ENCODE measurements around the gene PNPLA7. TPM values are rescaled to one million over a fixed set of nuclear protein-coding genes. Genes with fewer than 3 reads are reported as not detected.

Gene PNPLA7
- total and polyA plus RNA-seq, 2 of the 8 experiments (the other 6 are each of a cell fraction or from before 2014, with no cell fraction given), result 0.35 to 0.47 TPM

- peak overlapping the region; percentile 5 to 51 (median 28); a peak in 5 of 8 replicates for H3K4me3 ChIP-seq (ENCODE audit: extremely low read depth in 1 of 4, insufficient read depth in 2 of 4, low read depth in 3 of 4, low read length in 4 of 4)
- POLR2A ChIA-PET (ENCODE audit: partially characterized antibody), result interaction anchor here (2.0 kb wide), 1 partner anchor 9 kb away, joined by 6 read pairs; no protein-coding TSS in a partner anchor
- H4K20me1 ChIP-seq (replicated peaks in 1 of 2; ENCODE audit: control insufficient read depth in 1 of 2, insufficient read depth in 2 of 2, low read length in 2 of 2), result peaks cover 0 to 12% of the 10 kb centered on the region in 2 experiments
- H3K23me2 ChIP-seq (ENCODE audit: low read depth, low read length), result peaks cover 8% of the 10 kb centered on the region; the same call in 1 of the 2 replicates
- H2BK20ac ChIP-seq (ENCODE audit: low read length), result no peak overlapping the region
- H3K14ac ChIP-seq (ENCODE audit: insufficient read length), result no peak overlapping the region
- peaks cover 0 to 19% (median 13%) of the 10 kb centered on the region in 4 experiments; a peak in 5 of 7 replicates for H3K27me3 ChIP-seq (replicated peaks in 1 of 4; ENCODE audit: control insufficient read depth in 3 of 4, extremely low read depth in 1 of 4, insufficient read depth in 3 of 4, low read length in 3 of 4)
- WGBS, 2 experiments (ENCODE audit: extremely low coverage in 1 of 2, insufficient coverage in 1 of 2, insufficient read length in 1 of 2, insufficient replicate concordance in 2 of 2, low coverage in 1 of 2, low lambda C conversion rate in 2 of 2, missing lambda C conversion rate in 1 of 2), result 46% methylated on average over 40 of the region's 52 CpGs; no CpG with 5 or more reads in 1 of the 2 experiments
- H4K5ac ChIP-seq (ENCODE audit: insufficient read length, low read depth, low read length), result no peak overlapping the region
- H3K79me2 ChIP-seq (ENCODE audit: control insufficient read depth in 1 of 2, insufficient read depth in 2 of 2, low read length in 2 of 2), result no peaks in the 10 kb centered on the region; a peak in 1 of 4 replicates
- peak overlapping the region; percentile 46; the same call in 1 of the 2 replicates for H2BK15ac ChIP-seq (ENCODE audit: low read length)
- no peak overlapping the region for H3K27ac ChIP-seq (ENCODE audit: low read depth, low read length)
- CTCF ChIA-PET (ENCODE audit: partially characterized antibody), result interaction anchor here (1.0 to 1.4 kb wide), 2 partner anchors 8 to 17 kb away, joined by 3 to 6 read pairs; no protein-coding TSS in a partner anchor
- H3K9me3 ChIP-seq (ENCODE audit: insufficient read depth in 2 of 2, low read depth in 1 of 2, low read length in 1 of 2), result no peaks in the 10 kb centered on the region; a peak in 1 of 4 replicates
- peaks cover 3% of the 10 kb centered on the region; the same call in 1 of the 2 replicates for H3K79me1 ChIP-seq (ENCODE audit: low read depth, low read length)
- peaks cover 0 to 3% (median 2%) of the 10 kb centered on the region in 4 experiments; a peak in 4 of 8 replicates for H3K36me3 ChIP-seq (ENCODE audit: control insufficient read depth in 2 of 4, insufficient read depth in 4 of 4, low read length in 3 of 4)
- peak overlapping the region; percentile 44 to 56; a peak in 3 of 4 replicates for H3K4me2 ChIP-seq (ENCODE audit: insufficient read depth in 1 of 2, low read depth in 2 of 2, low read length in 2 of 2)
- H2AFZ ChIP-seq (ENCODE audit: low read length), result no peak overlapping the region
- no peak overlapping the region for H2BK12ac ChIP-seq (ENCODE audit: low read depth, low read length)
- no peak overlapping the region for H3K9ac ChIP-seq (replicated peaks in 1 of 4; ENCODE audit: extremely low read depth in 1 of 4, low read depth in 3 of 4, low read length in 3 of 4)
- peaks cover 0 to 18% (median 8%) of the 10 kb centered on the region in 4 experiments; a peak in 6 of 7 replicates for H3K4me1 ChIP-seq (replicated peaks in 1 of 4; ENCODE audit: control insufficient read depth in 3 of 4, insufficient read depth in 4 of 4, low read length in 3 of 4)
- no peak overlapping the region for H4K91ac ChIP-seq (replicated peaks; ENCODE audit: insufficient read length, low read length)
- FAIRE-seq (no peak), DNase-seq (ENCODE audit: low read depth in 1 of 2, low spot score in 2 of 2) (peak; percentile 66 to 89)
- H2BK5ac ChIP-seq (ENCODE audit: low read depth, low read length), result no peak overlapping the region
- H2AK5ac ChIP-seq (ENCODE audit: low read depth, low read length), result no peak overlapping the region
- H3K23ac ChIP-seq (ENCODE audit: insufficient read length), result no peak overlapping the region
- no peak overlapping the region for H2BK120ac ChIP-seq (replicated peaks; ENCODE audit: low read depth, low read length)
- no peak overlapping the region for H3K4ac ChIP-seq (replicated peaks; ENCODE audit: insufficient read length, low read depth, low read length)
- no peak overlapping the region for H3K56ac ChIP-seq (replicated peaks; ENCODE audit: insufficient read length, low read depth, low read length)
- H4K8ac ChIP-seq (ENCODE audit: extremely low read depth, insufficient read depth, low read length), result no peak overlapping the region
- H3K18ac ChIP-seq (ENCODE audit: extremely low read depth, low read length), result no peak overlapping the region
- TF ChIP-seq SP1 (IDR thresholded peaks at IDR 0.05; ENCODE audit: low read depth, low read length) (no peak), SIX5 (IDR thresholded peaks at IDR 0.05; ENCODE audit: low read depth, low read length) (no peak), SP4 (IDR thresholded peaks at IDR 0.05; ENCODE audit: low read length) (no peak), SIN3A (conservative IDR thresholded peaks at IDR 0.05 in 1 of 2, IDR thresholded peaks at IDR 0.05 in 1 of 2; ENCODE audit: low read depth in 1 of 2, low read length in 2 of 2) (peak in 1 of 2 experiments; percentile 42; a peak in 1 of 4 replicates), CTCF (IDR thresholded peaks at IDR 0.05; ENCODE audit: control extremely low read depth in 1 of 3, insufficient read depth in 1 of 3, low read depth in 1 of 3, low read length in 3 of 3) (peak in 1 of 3 experiments; percentile 12; a peak in 1 of 4 replicates), KDM4A (IDR thresholded peaks at IDR 0.05; ENCODE audit: low read depth, low read length, severe bottlenecking) (peak; percentile 51), FOSL1 (IDR thresholded peaks at IDR 0.05; ENCODE audit: insufficient read depth, low read depth, low read length) (no peak), SP2 (IDR thresholded peaks at IDR 0.05; ENCODE audit: low read length) (no peak)
These were observed 88.4 kb downstream of the PNPLA7 start for GRCh38 chr9:137461663-137462395.

Measured in H1 (cell line).